HG03457 (cell line): ENCODE measurements around the gene CNST.
"Not testable (repeated sequence)": the region's sequence is repeated elsewhere in the genome, so short reads cannot be mapped to it uniquely, and the experiment has no call there.

Experiments
- ATAC-seq: cut with Tn5 transposase; IDR thresholded peaks from one replicate; pipeline ENCODE4 v1.9.1; 2021; ENCODE audit warnings: moderate number of reproducible peaks; ENCODE audit not compliant: unreplicated experiment

CNST gene

DNA sequence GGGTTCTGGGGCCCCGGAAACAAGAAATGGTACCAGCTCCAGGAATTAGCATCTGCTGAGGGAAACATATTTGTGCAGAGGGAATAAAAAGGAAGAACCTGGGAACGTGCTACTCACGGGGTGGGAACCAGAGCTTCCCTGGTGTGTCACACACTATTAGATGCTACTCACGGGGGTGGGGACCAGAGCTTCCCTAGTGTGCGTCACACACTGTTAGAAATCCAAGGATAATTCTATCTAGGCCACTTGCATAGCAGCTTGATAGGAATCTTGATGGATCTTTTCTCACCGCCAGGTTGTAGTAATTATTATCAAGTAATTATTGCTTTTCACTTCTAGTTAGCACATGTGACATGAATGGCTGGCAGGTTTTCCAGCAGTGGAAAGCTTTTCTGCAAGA lies 103.4 kb downstream of the CNST start:
- ATAC-seq, result no peak

DNA sequence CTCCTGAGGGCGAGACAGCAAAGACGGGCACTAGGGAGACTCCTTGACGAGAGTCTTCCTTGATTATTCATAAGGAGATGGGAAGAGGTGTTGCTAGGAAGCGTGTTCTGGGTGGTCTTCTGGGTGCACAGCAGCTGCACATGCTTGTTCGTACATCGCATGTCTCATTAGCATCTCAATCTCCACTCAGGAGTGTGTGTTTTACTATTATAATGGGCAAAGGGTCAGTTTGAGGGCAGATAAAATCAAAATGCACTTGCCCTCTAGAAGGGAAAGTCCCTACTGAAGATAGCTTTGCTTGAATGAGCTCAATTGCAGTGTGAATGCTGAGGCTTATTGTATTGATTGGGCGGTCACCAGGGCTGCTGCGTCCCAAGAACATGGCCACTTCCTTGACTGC lies 107.8 kb downstream of the CNST start:
- no peak for ATAC-seq

DNA sequence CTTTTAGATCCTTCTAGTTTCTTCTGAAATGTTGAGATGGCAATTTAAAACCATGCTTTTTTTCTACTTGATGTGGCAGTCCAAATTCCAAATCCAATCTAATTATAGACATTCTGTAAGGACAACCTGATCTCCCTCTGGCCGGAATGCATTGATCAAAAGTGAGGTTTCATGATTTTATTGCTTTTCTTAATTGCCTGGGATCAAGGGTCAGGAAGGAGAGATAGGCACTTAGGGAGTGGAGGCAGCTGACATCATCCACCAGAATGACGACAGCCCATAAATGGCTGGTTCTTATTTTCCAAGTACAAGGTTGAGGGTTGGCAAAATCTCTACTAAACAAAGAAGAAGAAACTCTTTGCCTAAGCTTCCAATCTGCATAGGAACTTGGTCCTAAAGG lies 111.6 kb downstream of the CNST start:
- no peak for ATAC-seq

DNA sequence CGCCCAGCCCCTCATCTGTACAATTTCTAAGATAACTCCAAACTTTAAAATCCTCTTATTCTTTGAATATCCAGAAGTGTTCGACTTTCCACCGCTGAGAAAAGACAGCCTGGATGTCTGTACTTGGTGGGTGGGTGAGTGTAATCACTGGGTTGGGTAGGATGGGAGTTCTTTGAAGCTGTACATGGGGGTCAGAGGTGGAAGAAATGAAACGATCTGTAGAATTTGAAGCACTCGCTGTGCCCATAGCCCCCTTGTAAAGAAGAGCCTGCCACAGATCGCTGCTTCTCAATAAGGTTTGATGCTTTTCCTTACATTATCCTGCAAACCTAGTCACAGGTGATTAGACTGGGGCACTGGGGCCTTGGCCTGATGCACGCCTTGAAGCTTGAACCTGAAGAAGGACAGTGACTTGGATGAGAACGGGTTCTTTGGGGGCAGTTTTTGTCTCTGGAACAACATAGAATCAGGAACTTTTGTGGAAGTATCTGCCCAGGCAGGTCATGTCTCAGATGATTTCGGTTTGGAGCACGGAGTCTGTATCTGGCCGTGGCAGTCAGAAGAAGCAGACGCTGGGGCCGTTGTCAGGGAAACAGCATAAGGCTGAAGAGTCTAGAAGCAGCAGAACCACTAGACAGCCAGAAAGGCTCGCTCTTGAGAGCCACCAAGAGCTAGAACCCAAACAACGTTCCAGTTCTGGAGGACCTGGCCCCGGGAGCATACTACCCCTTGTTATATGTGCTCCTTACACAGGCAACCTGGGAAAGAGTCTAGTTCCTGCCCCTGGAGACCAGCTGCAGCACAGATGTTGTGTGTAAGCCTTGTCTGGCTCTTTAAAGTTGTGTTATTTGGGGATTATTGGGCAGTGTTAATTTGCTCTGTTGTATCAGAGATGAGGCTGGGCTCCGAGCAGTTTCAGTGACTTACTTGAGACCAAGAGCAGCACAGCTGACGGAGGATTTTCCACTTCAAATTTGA lies 112.8 kb downstream of the CNST start:
- no peak for ATAC-seq

DNA sequence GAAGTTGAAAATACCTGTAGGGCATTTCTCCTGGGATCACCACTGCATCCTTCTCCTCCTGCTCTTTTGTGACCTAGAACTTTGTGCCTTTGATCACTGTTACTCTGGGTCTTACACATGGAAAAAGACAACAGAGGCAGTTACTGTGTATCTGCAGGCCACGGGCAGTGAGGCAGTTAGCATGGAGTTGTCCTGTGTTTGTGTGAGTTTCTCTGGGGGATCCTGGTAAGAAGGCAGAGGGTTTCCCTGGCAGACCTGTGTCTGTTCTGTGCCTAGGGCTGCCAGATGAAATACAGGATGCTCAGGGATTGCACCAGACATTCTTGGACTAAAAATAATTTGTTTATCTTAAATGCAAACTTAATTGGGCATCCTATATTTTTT lies 113.5 kb downstream of the CNST start:
- ATAC-seq, result no peak

DNA sequence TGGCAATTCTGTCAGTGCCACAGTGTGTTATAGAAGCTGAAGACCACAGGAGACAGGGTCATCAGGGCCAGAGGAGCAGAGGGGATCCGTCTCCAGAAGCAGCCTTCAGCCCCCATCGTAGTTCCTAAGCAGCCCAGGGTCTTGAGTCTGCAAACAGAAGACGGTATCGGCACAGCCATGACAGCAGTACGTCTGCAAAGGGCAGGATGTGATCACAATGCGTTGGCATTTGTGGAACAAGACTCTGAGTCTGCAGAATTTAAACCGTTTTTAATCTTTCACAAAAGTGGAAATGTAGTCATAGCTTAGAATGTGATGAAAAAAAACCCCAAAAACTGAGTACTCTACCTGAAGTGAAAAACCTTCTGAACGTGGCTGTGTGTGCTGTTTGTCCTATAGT lies 113.9 kb downstream of the CNST start:
- ATAC-seq, result no peak

DNA sequence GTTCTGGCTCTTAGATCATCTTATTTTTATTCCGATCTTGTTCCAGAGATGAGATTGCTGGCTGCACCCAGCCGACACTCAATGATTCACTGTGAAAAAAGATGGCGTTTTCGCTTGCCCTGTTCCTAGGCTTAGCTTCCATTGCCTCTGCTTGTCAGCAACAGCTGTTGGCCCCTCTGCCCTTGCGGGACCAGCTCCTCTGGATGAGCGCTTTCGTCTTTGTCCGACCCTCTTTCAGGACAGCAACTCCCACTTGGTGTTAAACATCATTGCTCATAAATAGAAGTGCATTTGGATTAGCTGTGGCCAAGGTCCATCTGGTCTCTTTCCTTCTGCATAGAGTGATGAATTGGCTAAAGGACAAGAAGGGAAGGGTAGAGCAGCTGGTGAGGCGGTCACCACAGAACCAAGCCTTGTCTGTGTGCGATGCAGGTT lies 114.5 kb downstream of the CNST start:
- ATAC-seq, result no peak

DNA sequence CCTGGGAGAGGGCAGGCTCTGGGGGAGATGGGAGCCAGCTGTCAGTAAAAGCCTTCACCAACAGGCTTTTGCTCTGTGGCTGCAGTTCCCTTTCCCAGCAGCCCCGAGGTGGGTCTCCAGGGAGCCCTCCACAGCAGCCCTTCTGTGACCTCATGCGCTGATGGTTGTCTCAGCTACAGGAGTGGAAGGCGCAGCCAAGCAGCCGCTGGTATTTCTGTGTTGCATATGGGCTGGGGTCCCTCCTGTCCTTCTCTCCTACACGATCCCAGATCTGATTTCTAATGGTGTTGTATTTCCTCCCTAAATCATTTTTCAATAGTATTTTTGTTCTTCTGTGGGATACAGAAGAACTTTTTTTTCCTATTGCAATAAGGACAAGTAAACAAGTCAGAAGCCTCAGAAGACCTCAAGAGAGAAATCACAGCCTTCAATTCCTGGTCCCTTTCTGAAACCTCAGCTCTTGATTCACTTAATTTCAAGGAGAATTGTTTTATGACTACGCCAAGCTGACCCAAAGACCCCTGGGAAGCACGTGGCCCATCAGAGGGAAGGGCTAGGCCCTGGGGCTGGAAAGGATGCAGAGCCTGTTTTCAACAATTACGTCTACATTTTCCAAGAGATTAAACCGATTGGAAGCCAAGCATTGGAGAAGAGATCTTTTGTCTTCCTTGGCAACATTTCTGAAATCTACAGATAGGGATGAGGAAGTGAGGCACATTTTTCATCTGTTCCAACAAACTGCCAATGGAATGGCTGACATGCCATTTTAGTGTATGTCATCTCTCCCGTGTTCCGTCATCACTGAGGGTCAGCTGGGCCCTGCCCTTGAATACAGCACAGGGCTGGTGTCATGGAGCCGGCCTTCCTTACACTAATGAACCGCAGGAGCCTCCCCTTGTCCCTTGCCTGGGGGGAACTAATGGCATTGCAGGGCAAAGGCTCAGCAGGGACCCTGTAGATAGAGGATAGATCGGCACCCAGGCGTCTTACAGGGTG lies 115.9 kb downstream of the CNST start:
- ATAC-seq, result no peak

DNA sequence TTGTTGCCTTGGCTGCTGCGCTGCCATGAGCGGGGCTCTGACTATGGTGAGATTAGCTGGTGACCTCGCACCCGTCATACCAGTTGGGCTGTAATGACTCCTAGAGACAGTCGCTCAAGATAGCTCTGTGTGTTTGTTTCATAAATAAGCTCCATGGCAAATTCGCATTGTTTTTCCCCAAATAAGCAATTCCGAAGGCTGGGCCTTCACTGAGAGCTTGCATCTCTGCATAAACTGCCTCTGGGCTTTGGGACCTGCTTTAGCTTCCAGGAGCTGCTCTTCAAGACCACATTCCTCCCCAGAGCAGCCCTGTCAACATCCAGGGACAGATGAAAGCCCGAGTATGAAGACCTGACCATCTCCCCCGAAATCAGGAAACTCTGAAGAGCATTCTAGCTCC lies 117.3 kb downstream of the CNST start:
- no peak for ATAC-seq

DNA sequence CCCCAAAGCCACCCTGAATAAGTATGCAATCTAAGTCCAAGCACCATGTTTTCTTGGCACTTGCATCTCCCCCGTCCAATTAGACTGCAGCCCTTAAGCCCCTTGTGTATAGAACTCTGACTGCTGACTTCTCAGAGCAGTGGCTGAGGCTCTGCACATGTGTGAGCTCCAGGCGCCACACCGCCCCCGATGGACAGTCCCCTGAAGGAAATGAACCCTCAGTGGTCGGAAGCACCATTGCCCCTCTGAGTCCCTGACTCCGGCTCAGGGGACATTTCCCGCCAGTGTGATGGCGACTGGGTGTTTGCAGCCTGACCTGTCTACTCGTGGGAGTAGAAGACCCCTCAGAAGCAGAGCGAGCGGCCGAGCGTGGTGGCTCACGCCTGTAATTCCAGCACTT lies 120.7 kb downstream of the CNST start:
- ATAC-seq, result no peak

DNA sequence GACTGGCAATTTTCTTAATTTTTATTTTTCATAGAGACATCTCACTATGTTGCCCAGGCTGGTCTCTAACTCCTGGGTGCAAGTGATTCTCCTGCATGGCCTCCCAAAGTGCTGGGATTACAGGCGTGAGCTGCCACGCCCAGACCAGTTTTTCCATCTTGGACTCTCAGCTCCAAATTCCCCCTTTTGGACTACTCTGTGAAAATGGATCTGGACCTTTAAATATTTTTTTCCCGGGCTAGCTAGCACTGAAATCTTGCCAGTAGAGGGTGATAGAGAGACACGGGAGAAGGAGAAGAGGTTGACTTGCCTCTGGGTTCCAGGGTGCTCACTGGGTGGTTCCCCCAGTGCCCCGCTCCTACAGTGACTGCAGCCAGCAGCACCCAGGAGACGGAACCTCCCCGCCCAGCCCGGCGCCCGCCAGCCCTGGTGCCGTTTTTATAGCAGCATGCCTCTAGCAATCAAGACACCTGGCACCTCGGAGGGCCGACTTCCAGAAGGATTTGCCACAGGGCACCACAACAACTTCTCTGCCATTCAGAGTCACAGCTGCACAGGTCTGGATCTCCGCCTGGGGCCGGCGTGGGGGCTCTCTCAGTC lies 123.3 kb downstream of the CNST start:
- ATAC-seq, result peak; percentile 93

DNA sequence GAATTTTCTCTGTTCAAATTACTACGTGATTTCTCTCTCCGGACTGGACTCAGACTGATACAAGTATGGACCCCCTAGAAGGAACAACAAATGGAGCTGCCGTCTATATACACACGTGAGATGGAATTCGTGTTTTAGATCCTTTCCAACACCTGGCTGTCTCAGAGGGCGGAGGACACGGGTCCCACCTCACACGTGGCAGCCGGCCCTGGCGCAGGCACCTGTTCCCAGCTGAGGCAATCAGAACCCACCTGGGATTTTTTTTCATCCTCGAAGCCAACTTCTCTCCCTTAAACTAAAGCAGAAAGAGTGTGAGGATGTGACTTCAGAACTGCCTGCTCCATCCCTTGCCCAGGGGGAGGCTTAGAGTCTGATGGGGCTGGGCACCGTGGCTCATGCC lies 123.8 kb downstream of the CNST start:
- no peak for ATAC-seq

DNA sequence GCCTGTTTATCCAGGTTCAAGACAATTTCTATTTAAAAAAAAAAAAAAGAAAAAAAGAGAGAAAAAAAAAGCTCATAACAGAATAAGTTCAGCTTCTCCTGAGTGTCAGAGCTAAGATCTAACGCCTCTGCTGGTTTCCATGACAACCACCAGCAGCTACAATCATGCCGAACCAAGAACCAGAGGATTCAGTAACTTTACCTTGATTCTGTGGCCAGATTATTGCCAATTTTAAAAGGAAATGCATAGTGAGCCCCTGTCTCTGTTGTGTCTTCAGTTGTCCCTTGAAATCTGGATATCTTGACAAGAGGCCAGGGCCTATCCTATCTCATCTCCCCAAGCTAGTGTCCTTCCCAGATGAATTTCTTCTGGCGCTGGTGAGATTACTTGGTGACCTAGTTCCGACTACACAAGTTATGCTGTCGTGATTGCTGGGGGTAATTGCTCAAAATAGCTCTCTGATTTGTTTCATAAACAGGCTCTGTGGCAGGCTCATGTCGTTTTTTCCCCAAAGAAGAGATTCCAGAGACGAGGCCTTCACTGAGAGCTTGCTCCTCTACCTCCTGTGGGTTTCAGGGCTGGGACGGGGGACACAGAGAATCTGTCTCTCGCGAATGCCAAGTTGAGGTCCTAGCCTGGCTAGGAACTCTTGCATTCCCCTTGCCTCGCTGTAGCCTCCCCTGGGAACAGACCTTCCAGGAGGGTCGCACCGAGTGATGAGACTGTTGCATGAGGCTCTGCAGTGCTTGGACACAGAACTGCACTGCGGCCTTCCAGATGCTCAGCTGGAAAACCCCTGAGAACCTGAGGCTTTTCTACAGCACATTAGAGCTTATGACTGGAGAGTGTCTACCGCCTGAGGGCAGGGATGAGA lies 125.6 kb downstream of the CNST start:
- no peak for ATAC-seq

DNA sequence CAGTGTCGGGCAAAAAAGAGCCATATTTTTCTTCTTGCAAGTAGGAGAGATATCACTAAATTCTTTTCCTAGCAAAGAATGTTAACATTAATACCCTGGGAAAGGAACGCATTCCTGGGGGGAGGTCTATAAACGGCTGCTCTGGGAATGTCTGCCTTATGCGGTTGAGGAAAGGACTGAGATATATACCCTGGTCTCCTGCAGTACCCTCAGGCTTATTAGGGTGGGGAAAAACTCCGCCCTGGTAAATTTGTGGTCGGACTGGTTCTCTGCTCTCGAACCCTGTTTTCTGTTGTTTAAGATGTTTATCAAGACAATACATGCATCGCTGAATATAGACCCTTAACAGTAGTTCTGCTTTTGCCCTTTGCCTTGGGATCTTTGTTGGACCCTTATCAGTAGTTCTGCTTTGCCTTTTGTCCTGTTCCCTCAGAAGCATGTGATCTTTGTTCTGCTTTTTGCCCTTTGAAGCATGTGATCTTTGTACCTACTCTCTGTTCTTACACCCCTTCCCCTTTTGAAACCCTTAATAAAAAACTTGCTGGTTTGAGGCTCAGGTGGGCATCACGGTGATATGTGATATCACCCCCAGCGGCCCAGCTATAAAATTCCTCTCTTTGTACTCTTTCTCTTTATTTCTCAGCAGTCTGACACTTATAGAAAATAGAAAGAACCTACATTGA lies 128.1 kb downstream of the CNST start:
- not testable (repeated sequence) for ATAC-seq

DNA sequence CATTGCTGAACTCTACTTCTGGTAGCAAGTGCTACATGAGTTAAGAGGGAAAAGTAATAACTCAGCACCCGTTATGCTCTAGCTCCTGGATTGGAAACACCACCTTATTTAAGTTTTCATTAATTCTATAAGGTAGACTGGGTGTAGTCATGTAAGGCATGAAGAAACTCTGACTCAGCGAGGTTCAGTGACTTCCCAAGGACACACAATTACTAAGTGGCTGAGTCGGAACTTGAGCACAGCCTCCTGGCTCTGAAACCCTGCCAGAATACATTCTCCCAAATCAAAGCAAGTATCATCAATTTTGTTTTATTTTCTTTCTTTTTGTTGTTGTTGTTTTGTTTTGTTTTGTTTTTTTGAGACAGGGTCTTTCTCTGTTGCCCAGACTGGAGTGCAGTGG lies 128.9 kb downstream of the CNST start:
- no peak for ATAC-seq

DNA sequence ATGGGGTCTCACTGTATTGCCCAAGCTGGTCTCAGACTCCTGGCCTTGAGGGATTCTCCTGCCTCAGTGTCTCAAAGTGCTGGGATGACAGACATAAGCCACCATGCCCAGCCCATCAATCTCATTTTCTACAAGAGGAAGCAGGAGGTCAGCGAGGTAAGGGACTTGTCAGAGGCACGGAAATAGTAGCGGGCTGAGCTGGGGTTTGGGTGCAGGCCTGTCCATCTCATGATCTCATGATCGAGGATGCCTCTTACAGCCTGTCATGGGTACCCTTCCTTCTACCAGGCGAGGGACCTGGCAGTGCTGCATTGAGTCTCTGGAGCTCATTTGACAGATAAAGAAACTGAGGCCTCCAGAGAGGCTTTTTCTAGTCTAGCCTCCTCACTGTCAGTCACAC lies 129.4 kb downstream of the CNST start:
- ATAC-seq, result no peak

DNA sequence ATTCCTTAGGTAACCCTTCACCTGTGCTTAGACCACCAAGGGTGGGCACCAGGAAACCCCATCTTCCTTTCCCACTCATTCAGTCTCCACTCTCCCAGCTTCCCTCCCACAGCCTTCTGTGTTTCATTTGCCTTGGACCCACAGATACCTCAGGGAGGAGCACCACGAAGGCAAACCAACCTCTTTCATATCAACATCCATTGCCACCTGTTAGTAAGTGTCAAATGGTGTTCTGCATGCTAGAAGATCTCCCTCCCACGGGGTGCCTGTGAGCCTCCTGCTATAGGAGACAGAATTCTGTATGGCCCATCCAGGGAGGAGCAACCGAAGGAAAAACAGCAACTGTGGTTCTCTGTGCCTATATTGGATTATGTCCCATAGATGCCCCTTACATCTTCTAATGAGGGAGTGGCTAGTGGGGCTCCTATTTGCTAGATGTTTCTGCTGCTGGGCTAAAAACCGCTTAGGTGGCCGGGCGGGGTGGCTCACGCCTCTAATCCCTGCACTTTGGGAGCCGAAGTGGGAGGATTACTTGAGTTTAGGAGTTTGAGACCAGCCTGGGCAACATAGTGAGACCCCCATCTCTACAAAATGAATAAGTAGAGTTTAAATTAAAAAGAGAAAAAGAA lies 132.3 kb downstream of the CNST start:
- ATAC-seq, result no peak

DNA sequence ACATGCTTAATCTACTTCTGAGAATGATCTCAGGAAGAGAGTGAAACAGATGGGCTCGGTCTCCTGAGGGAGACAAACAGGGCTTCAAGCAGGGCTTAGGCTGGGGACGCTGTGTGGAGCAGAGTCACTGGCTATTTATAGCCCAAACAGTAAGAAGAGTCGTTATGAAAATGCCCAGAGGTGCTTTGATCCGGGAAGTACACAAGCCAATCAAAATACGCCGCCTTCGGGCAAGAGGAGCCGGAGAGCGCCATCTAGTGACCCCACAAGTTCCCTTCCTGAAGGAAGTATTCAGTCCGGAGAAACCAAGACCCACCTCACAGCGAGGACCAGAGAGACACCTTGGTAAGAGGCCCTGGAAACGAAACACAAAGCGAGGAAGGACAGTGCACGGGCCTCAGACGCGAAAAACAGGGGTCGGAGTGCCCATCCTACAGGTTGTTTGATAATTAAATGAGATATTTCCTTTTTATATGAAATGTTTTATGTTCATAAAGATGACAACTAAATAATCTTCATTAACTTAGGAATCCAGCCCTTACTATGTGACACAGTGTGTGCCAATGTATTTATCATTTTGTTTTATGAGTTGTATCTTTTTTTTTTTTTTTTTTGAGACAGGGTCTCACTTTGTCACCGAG lies 133.0 kb downstream of the CNST start:
- ATAC-seq, result peak; percentile 94

DNA sequence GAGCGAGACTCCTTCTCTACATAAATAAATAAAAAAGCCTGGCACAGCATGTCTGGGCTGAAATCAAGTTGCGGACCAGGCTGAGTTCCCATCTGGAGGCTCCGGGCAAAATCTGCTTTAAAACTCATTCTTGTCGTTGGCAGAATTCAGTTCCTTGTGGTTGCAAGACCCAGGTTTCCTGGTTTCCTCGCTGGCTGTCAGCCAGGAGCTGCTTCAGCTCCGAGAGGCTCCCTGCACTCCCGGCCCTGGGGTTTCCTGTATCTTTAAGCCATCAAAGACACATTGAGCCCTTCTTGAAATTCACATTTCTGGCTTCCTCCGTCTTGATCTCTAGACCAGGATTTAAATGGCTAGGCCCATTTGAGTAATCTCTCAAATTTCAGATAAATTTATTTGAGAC lies 137.3 kb downstream of the CNST start:
- no peak for ATAC-seq
